GM19099 (cell line): Measurements from ENCODE around the gene APOA1.

ENCODE experiments used
- POLR2A ChIP-seq: IDR thresholded peaks from 3 replicates; pipeline ENCODE4 v1.6.1; 2011; ENCODE audit warnings: low read depth; ENCODE audit not compliant: insufficient read length; ENCODE audit errors: extremely low read depth

Gene APOA1

DNA sequence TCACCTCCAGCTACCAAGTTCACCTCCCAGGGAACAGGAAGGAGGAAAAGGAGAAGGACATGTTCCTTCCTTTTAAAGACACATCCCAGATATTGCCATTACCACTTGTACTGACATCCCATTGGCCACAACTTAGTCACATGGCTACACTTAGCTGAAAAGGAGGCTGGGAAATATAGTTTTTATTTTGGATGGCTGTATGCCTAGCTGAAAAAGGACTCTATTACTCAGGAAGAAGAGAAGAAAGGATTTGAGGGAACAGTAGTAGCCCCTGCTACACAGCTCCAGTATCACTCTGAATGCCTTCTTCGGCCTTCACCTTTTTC is 43.7 kb downstream of the APOA1 start:
- no peak for TF ChIP-seq POLR2A

GRCh38 chr11:116792869-116793771 is 44.3 kb downstream of the APOA1 start:
- no peak for TF ChIP-seq POLR2A

GRCh38 chr11:116792144-116792868 is 45.1 kb downstream of the APOA1 start:
- no peak for TF ChIP-seq POLR2A

DNA sequence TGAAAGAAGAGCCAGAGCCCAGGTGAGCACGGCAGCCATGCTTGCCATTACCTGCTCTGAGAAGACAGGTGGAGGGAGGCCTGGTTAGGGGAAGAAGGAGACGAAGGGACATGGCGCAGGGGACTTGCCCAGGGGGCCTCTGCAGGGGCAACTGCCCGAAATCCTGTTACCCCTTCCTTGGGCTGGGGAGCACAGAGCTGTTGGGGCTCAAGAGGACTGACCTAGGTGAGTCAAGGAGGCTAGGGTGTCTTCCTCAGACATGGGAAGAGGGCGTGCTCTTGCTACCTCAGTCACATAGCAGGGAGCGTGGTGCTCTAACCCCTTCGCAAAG is 45.6 kb downstream of the APOA1 start, which contains the start of gene APOA5:
APOA5 (minus strand) TSS at position 67 of the 331 bp plus-strand sequence; CDS start at position 48, 19 bp downstream.
- no peak for TF ChIP-seq POLR2A

- TF ChIP-seq POLR2A = no peak
These were observed 46.2 kb downstream of the APOA1 start for GRCh38 chr11:116791002-116791812.

DNA sequence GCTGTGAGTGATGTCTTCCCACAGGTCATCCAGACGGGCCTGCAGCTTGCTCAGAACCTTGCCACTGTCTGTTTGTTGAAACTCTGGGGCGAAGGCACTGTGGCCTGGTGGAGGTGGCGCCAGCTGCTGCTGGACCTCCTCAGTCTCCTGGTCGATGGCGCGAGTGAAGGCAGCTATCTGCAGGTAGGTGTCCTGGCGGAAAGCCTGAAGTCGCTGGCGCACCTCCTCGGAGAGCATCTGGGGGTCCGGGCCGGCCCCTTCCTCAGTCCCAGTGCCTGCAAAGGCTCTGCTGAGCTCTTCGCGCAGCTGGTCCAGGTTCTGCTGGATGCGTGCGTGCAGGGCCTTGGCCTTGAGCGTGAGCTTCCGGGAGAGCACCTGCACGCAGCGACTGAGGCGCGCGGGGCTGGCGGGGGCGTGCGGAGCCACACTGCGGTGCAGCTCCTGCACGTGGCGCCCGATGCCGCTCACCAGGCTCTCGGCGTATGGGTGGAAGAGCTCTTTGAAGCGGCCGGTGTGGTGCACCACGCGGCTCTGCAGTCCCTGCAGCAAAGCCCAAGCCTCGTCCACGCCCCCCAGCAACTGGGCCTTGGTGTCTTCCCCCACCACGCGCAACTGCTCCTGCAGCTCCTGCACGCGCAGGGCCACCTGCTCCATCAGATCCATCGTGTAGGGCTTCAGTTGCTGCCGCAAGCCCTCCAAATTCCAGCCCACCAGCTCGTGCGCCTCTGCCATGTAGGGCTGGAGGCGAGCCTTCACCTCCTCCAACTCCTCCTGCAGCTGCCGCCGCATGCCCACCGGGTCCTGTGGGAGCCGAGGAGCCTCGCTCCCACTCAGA is 47.0 kb downstream of the APOA1 start:
- TF ChIP-seq POLR2A = no peak

DNA sequence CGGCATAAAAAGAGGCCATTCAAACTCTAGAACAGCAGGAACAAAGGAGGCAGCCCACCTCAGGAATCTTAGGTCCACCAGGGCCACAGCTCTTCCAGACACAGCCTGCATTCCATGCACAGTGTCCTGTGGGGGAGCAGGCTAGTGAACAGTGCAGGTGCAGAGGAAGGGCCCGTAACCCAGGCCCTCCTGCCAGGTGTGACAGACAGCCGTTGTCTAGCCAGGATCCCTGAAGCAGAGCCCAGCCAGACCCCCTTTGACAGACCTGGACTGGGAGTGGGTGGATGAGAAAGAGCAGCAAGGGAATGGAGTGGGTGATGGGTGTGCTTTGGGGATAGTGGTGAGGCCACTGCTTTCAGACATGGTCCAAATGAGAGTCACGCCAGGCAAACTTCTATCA is 48.4 kb downstream of the APOA1 start:
- no peak for TF ChIP-seq POLR2A

- no peak for TF ChIP-seq POLR2A
These were observed 48.9 kb downstream of the APOA1 start for GRCh38 chr11:116788534-116788933.

DNA sequence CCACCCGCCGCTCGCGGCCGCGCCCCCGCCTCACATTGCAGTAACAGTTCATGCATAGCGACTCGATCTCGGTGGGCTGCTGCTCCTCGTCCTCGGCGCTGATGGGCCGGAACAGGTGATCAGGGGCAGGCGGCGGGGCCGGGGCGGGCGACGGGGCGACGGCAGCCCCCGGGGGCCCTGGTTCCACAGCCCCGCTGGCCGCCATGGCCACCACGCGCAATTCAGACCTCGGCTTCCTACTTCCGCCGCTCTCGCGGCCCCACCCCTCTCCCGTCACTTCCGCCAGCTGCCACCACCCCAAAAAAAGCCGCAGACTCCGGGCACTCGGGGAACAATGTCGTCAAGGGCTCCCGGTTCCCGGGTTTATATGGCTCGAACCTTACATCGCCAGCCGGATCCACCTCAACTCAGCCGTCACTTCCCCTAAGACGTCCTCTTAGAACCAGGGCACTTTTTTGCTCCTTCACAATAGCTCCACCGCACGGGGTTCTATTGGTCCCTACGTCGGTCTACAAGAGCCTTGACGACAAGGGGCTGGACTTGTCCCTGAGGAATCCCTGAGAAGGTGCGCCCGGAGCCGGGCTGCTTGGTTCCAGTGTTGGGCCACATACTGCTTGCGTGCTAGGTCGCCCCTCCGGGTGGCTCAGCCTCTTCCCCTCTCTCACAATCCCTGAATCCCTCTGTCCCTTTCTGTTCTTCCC is 49.5 kb downstream of the APOA1 start, which contains the start of gene ZPR1:
ZPR1 (minus strand) TSS at position 238 of the 701 bp plus-strand sequence; CDS start at position 205, 33 bp downstream.
- TF ChIP-seq POLR2A = peak; percentile 91

GRCh38 chr11:116787436-116787785 is 50.0 kb downstream of the APOA1 start:
- TF ChIP-seq POLR2A = no peak

GRCh38 chr11:116786966-116787365 is 50.5 kb downstream of the APOA1 start:
- TF ChIP-seq POLR2A = no peak

- TF ChIP-seq POLR2A = no peak
These were observed 51.1 kb downstream of the APOA1 start for GRCh38 chr11:116786326-116786725.
